DMS53 treated with DMSO at 0.1 percent for 48 hours (cell line): ENCODE results near the gene SHCBP1L.

Experiments
- DNase-seq: peaks from one replicate; lab custom pipeline; 2025; ENCODE audit not compliant: unreplicated experiment; lab: John Stamatoyannopoulos, UW

SHCBP1L gene

GRCh38 chr1:182897696-182898095 is 55.3 kb downstream of the SHCBP1L start:
- no peak for DNase-seq

- DNase-seq = peak; percentile 42
Measured at GRCh38 chr1:182890927-182891610, 61.9 kb downstream of the SHCBP1L start.

- no peak for DNase-seq
Measured at GRCh38 chr1:182889997-182890396, 63.0 kb downstream of the SHCBP1L start.

GRCh38 chr1:182888736-182889531 is 64.0 kb downstream of the SHCBP1L start:
- no peak for DNase-seq

GRCh38 chr1:182886985-182887384 is 66.0 kb downstream of the SHCBP1L start:
- DNase-seq = no peak

GRCh38 chr1:182885591-182885990 is 67.4 kb downstream of the SHCBP1L start:
- DNase-seq = no peak

- no peak for DNase-seq
Measured at GRCh38 chr1:182884872-182885271, 68.1 kb downstream of the SHCBP1L start.

- DNase-seq = no peak
Measured at GRCh38 chr1:182877842-182878241, 75.1 kb downstream of the SHCBP1L start.

GRCh38 chr1:182877331-182877730 is 75.6 kb downstream of the SHCBP1L start:
- DNase-seq = no peak

GRCh38 chr1:182875889-182876288 is 77.1 kb downstream of the SHCBP1L start:
- DNase-seq = no peak

GRCh38 chr1:182872881-182873280 is 80.1 kb downstream of the SHCBP1L start:
- no peak for DNase-seq

GRCh38 chr1:182869241-182869666 is 83.7 kb downstream of the SHCBP1L start:
- no peak for DNase-seq

GRCh38 chr1:182867861-182868260 is 85.1 kb downstream of the SHCBP1L start:
- no peak for DNase-seq

GRCh38 chr1:182863940-182864339 is 89.0 kb downstream of the SHCBP1L start:
- no peak for DNase-seq

GRCh38 chr1:182862827-182863226 is 90.1 kb downstream of the SHCBP1L start:
- no peak for DNase-seq

GRCh38 chr1:182861994-182862393 is 91.0 kb downstream of the SHCBP1L start:
- no peak for DNase-seq

GRCh38 chr1:182860658-182861057 is 92.3 kb downstream of the SHCBP1L start:
- no peak for DNase-seq

GRCh38 chr1:182857212-182857611 is 95.8 kb downstream of the SHCBP1L start:
- no peak for DNase-seq

- DNase-seq = no peak
Measured at GRCh38 chr1:182855911-182856310, 97.1 kb downstream of the SHCBP1L start.

- no peak for DNase-seq
Measured at GRCh38 chr1:182851825-182852224, 101.1 kb downstream of the SHCBP1L start.

GRCh38 chr1:182850319-182850718 is 102.6 kb downstream of the SHCBP1L start:
- DNase-seq = no peak
